HEK293T (cell line): ENCODE measurements around the gene ARHGAP25.

Experiments
- ELF4 ChIP-seq: fragments of 450-650 bp; IDR thresholded peaks from 2 replicates; pipeline ENCODE4 v1.6.1; 2017; ENCODE audit warnings: antibody characterized with exemption
- SP1 ChIP-seq: fragments of 450-650 bp; IDR thresholded peaks from 2 replicates; pipeline ENCODE4 v1.6.1; 2017

DNA sequence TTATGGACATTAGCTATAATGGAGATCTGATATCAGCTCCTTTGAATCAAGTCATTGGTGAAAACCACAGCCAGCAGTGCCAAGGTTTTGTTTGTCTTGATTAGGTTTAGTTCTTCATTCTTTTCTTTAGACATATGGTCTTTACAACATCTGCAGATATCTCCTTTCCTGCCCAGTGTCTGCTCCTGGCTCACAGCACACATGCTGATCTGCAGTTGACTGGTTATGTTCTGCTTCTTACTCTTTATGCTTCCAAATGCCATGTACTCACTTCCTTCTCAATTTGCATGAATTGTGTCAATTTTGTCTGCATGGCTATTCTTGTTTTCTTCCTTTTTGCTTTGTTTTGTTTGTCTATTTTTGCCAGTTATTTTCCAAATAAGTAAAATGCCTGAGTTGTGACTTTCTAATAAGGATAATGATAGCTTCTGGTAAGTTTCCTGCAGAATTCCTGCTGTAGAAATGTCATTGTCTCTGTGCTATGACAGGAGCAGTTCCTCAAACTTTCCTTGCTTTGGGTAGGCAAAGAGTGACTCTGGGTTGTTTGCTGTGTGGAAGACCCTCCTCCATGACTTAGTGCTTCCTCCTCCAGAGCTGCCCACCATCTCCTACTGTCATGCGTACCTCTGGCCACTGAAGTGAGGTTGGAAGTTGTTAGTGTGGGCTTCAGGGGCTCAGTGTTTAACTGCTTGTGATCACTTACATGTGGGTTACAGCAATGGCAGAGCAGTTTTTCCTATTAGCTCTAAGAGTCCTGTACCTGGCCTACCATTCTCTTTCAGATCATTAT is 8.2 kb downstream of the ARHGAP25 start:
- TF ChIP-seq SP1: no peak
- TF ChIP-seq ELF4: no peak
